HCT116 (cell line): ENCODE results near the gene ADCY2. TPM values are rescaled to one million over a fixed set of nuclear protein-coding genes. Genes with fewer than 3 reads are reported as not detected.

ENCODE experiments used
- ATAC-seq: fragments of 200-7000 bp; cut with Tn5 transposase; 2 replicates; pipeline ENCODE4 v1.9.1; 2020; ENCODE audit warnings: mild to moderate bottlenecking, moderate library complexity
- BruUV-seq: library from RNA; stranded (reverse); fragments of 400-500 nt; replicated peaks from 2 replicates; lab custom pipeline; 2021; lab: Mats Ljungman, UMichigan
- CTCF ChIA-PET: fragments of 300-600 bp; sonication (Branson Sonifier 250); formaldehyde crosslinking; loops from one replicate; lab custom pipeline; 2021; ENCODE audit warnings: antibody characterized with exemption; lab: Charles Lee
- POLR2A ChIA-PET: fragments of 300-600, 350-600 bp; sonication (Branson Sonifier 250); formaldehyde crosslinking; loops from one replicate; lab custom pipeline; 2021; ENCODE audit warnings: antibody characterized with exemption; lab: Charles Lee
- RAD21 ChIA-PET, 2 experiments: fragments of 300-600 bp; sonication (Branson Sonifier 250); formaldehyde crosslinking; loops; one replicate each; lab custom pipeline; 2023; ENCODE audit warnings: low total read pairs in 2 of 2; ENCODE audit not compliant: uncharacterized antibody in 2 of 2, unreplicated experiment in 2 of 2, low non-redundant PET in 1 of 2; lab: Charles Lee
- DNase-seq: peaks from one replicate; pipeline ENCODE4 v3.0.0-alpha.2; 2010; ENCODE audit warnings: low read depth, low spot score
- H2AFZ ChIP-seq: fragments of 200-600 bp; shearing (Covaris generic), sonication (generic); 2 replicates; pipeline ENCODE4 v1.6.1; 2017; ENCODE audit warnings: low read depth, mixed run types, mixed read lengths, antibody characterized with exemption, low read length; ENCODE audit not compliant: poor library complexity, severe bottlenecking
- H3K27ac ChIP-seq: 2 replicates; pipeline ENCODE4 v1.5.1; 2012; ENCODE audit warnings: low read depth, low read length
- H3K27me3 ChIP-seq: fragments of 200-600 bp; sonication (generic); 2 replicates; pipeline ENCODE4 v1.6.1; 2016; ENCODE audit warnings: mixed run types, low read length, mixed read lengths; ENCODE audit not compliant: insufficient read depth
- H3K36me3 ChIP-seq, 2 experiments: fragments of 200-500 bp in 1 of 2; fragments of 200-600 bp in 1 of 2; sonication (Bioruptor generic) in 1 of 2; sonication (generic) in 1 of 2; 2 replicates each; pipeline versions ENCODE4 v1.5.1 to v1.6.1; 2014 to 2016; ENCODE audit warnings: low read length in 2 of 2, inconsistent platforms in 1 of 2, mixed read lengths in 1 of 2, mixed run types in 1 of 2; ENCODE audit not compliant: insufficient read depth in 2 of 2, control insufficient read depth in 1 of 2
- H3K4me1 ChIP-seq, 2 experiments: fragments of 200-600 bp in 1 of 2; sonication (generic) in 1 of 2; 2 replicates each; pipeline versions ENCODE4 v1.5.1 to v1.6.1; 2012 to 2017; ENCODE audit warnings: low read length in 2 of 2, inconsistent platforms in 1 of 2, mild to moderate bottlenecking in 1 of 2, mixed read lengths in 1 of 2, mixed run types in 1 of 2, moderate library complexity in 1 of 2; ENCODE audit not compliant: insufficient read depth in 2 of 2, control insufficient read depth in 1 of 2
- H3K4me2 ChIP-seq: fragments of 200-600 bp; sonication (generic); 2 replicates; pipeline ENCODE4 v1.6.1; 2017; ENCODE audit warnings: mixed run types, low read length, mixed read lengths
- H3K4me3 ChIP-seq, 2 experiments: fragments of 200-600 bp in 1 of 2; sonication (generic) in 1 of 2; replicated peaks in 1 of 2; 2 replicates each; pipeline ENCODE4 v1.5.1; 2011 to 2016; ENCODE audit warnings: low read length in 2 of 2, control low read depth in 1 of 2, low read depth in 1 of 2, mild to moderate bottlenecking in 1 of 2, mixed read lengths in 1 of 2, mixed run types in 1 of 2
- H3K79me2 ChIP-seq: fragments of 200-600 bp; sonication (generic); 2 replicates; pipeline ENCODE4 v1.6.1; 2017; ENCODE audit warnings: mild to moderate bottlenecking, mixed run types, low read length, moderate library complexity, mixed read lengths; ENCODE audit not compliant: insufficient read depth
- H3K9ac ChIP-seq: fragments of 200-600 bp; sonication (generic); 2 replicates; pipeline ENCODE4 v1.6.1; 2016; ENCODE audit warnings: low read length, mixed read lengths
- H3K9me2 ChIP-seq: fragments of 200-600 bp; sonication (generic), shearing (Covaris generic); 2 replicates; pipeline ENCODE4 v1.6.1; 2017; ENCODE audit warnings: mixed run types, mild to moderate bottlenecking, moderate library complexity; ENCODE audit not compliant: insufficient read depth
- H3K9me3 ChIP-seq, 2 experiments: fragments of 200-500 bp in 1 of 2; fragments of 200-600 bp in 1 of 2; sonication (Bioruptor generic) in 1 of 2; sonication (generic) in 1 of 2; 2 replicates each; pipeline ENCODE4 v1.6.1; 2014 to 2017; ENCODE audit warnings: low read length in 2 of 2, mixed read lengths in 2 of 2, inconsistent platforms in 1 of 2, low read depth in 1 of 2, mild to moderate bottlenecking in 1 of 2, mixed run types in 1 of 2, moderate library complexity in 1 of 2; ENCODE audit not compliant: control insufficient read depth in 1 of 2, insufficient read depth in 1 of 2
- H4K20me1 ChIP-seq: fragments of 200-600 bp; sonication (generic), shearing (Covaris generic); 2 replicates; pipeline ENCODE4 v1.6.1; 2017; ENCODE audit warnings: mixed run types, mild to moderate bottlenecking, moderate library complexity; ENCODE audit not compliant: insufficient read depth
- CEBPB ChIP-seq: IDR thresholded peaks from 2 replicates; pipeline ENCODE4 v1.6.1; 2012; ENCODE audit warnings: low read depth
- CTCF ChIP-seq, 3 experiments: fragments of 200-600 bp in 1 of 3; sonication (generic) in 1 of 3; IDR thresholded peaks in 2 of 3; conservative IDR thresholded peaks in 1 of 3; 2 replicates each; pipeline ENCODE4 v1.5.1; 2012 to 2017; ENCODE audit warnings: low read depth in 2 of 3, low read length in 2 of 3, antibody characterized with exemption in 1 of 3, borderline replicate concordance in 1 of 3, control low read depth in 1 of 3, mild to moderate bottlenecking in 1 of 3, mixed read lengths in 1 of 3, mixed run types in 1 of 3, moderate library complexity in 1 of 3; ENCODE audit not compliant: insufficient read depth in 1 of 3
- EGR1 ChIP-seq: IDR thresholded peaks from 2 replicates; pipeline ENCODE4 v1.6.1; 2012; ENCODE audit warnings: low read depth
- ELF1 ChIP-seq: IDR thresholded peaks from 2 replicates; pipeline ENCODE4 v1.6.1; 2012; ENCODE audit warnings: low read depth, borderline replicate concordance
- EZH2phosphoT487 ChIP-seq: fragments of 200-600 bp; IDR thresholded peaks from 2 replicates; pipeline ENCODE4 v1.6.1; 2018; ENCODE audit warnings: antibody characterized with exemption, borderline replicate concordance
- JUND ChIP-seq: IDR thresholded peaks from 2 replicates; pipeline ENCODE4 v1.6.1; 2012
- TCF7L2 ChIP-seq: IDR thresholded peaks from 2 replicates; pipeline ENCODE4 v1.7.0; 2011; ENCODE audit warnings: borderline replicate concordance, inconsistent platforms; ENCODE audit not compliant: insufficient read depth, insufficient read length; ENCODE audit errors: extremely low read depth
- intact Hi-C: fragments of 100-400 bp; cut with micrococcal nuclease; formaldehyde crosslinking; loops from 2 replicates; pipeline ENCODE4 v1.10.0; 2022
- total RNA-seq: library from RNA; stranded (reverse); gene quantifications from one replicate; pipeline ENCODE4 v1.2.1, GENCODE V29; 2021; ENCODE audit not compliant: unreplicated experiment

Gene ADCY2
- total RNA-seq, 1 experiment from 2014 or later, result 0.15 TPM

GRCh38 chr5:7857926-7858632 lies 462.1 kb downstream of the ADCY2 start:
- no peak overlapping the region for H3K4me2 ChIP-seq
- no peaks in the 10 kb centered on the region for H3K4me1 ChIP-seq
- ChIA-PET CTCF (no interaction called here), RAD21 (no interaction called here), POLR2A (interaction anchor here (1.2 kb wide), 1 partner anchor 11 kb away, joined by 3 read pairs; the partner anchor contains the start of genes FASTKD3 and MTRR)
- no peak overlapping the region for H3K27ac ChIP-seq
- no peaks in the 10 kb centered on the region for H3K9me2 ChIP-seq
- H3K36me3 ChIP-seq, result peaks cover 5 to 23% of the 10 kb centered on the region in 2 experiments; a peak in 3 of 4 replicates
- no peak overlapping the region for H3K4me3 ChIP-seq
- no peaks in the 10 kb centered on the region for H3K9me3 ChIP-seq
- no peak for TF ChIP-seq CTCF (IDR thresholded peaks at IDR 0.05 in 2 of 3, conservative IDR thresholded peaks at IDR 0.05 in 1 of 3; ENCODE audit: borderline replicate concordance in 1 of 3, insufficient read depth in 1 of 3, low read depth in 2 of 3, low read length in 2 of 3)
- TF ChIP-seq EZH2phosphoT487, result no peak
- no peak for TF ChIP-seq TCF7L2
- TF ChIP-seq ELF1, result no peak
- no peak for TF ChIP-seq CEBPB
- no peak for TF ChIP-seq EGR1
- no peak for TF ChIP-seq JUND
- intact Hi-C loops, result loop anchor here (5.0 kb wide), 1 partner anchor 1091 kb away; no protein-coding TSS in a partner anchor
- ATAC-seq, result no peak
- no peaks in the 10 kb centered on the region for H3K79me2 ChIP-seq
- H2AFZ ChIP-seq, result no peak overlapping the region
- H3K27me3 ChIP-seq, result no peaks in the 10 kb centered on the region
- H4K20me1 ChIP-seq, result no peaks in the 10 kb centered on the region
- H3K9ac ChIP-seq, result no peak overlapping the region
- no peak for DNase-seq
- BruUV-seq, result no TSS peak
